HG02938 (cell line): ENCODE results near the gene DMP1.

Source experiments
- ATAC-seq: cut with Tn5 transposase; IDR thresholded peaks from one replicate; pipeline ENCODE4 v1.9.1; 2021; ENCODE audit warnings: mild to moderate bottlenecking, moderate library complexity; ENCODE audit not compliant: unreplicated experiment

Gene DMP1

DNA sequence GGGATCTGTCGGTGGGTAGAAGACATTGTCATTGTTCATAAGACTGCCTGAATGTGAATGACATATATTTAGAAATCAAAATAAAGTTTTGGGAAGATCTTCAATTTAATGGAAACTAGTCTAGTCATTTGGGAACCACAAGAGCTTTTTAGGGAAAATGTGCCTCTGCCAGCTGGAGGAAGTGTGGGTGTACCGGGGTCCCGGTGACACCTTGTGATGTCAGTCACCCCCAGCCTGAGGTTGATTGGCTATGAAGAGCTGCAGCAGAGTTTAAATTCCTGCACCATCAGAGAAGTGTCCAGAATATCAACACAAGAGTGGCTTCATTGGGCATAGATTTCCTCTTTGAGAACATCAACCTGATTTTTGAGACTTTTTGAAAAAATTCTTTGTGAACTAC lies at the start of gene DMP1:
DMP1 (plus strand) TSS at position 301 of the 400 bp plus-strand sequence. CDS start 6,213 bp downstream, outside the sequence.
- no peak for ATAC-seq

- ATAC-seq = no peak
Observed at GRCh38 chr4:87601361-87601760, 48.7 kb upstream of the DMP1 start.

- ATAC-seq = no peak
Observed at GRCh38 chr4:87608229-87608628, 41.9 kb upstream of the DMP1 start, which contains the start of gene DSPP. DSPP (plus strand) TSS chr4:87608529; CDS start chr4:87610909, 2,380 bp downstream.

DNA sequence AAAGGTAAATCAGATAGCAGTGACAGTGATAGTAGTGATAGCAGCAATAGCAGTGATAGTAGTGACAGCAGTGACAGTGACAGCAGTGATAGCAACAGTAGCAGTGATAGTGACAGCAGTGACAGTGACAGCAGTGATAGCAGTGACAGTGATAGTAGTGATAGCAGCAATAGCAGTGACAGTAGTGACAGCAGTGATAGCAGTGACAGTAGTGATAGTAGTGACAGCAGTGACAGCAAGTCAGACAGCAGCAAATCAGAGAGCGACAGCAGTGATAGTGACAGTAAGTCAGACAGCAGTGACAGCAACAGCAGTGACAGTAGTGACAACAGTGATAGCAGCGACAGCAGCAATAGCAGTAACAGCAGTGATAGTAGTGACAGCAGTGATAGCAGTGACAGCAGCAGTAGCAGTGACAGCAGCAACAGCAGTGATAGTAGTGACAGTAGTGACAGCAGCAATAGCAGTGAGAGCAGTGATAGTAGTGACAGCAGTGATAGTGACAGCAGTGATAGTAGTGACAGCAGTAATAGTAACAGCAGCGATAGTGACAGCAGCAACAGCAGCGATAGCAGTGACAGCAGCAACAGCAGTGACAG lies 35.7 kb upstream of the DMP1 start:
- ATAC-seq = no peak

GRCh38 chr4:87616268-87616667 lies 33.8 kb upstream of the DMP1 start:
- no peak for ATAC-seq

DNA sequence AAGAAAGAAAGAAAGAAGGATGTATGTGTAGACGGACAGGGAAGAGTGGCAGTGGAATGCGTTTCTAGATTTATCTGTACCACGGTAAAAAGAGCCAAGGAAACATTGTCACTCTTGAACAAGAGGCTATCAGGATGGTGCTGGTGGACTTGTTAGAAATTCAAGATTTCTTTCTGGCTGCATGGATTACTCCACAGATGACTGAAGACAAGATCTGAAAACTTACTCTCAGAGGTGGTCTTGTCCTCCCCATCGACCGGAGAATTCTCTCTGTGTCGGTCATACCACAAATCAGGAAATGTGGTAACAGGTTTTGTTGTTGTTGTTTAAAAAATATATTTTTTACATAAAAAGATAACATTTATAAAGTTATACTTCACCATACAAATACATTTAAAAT lies 30.0 kb upstream of the DMP1 start:
- ATAC-seq = no peak

- ATAC-seq = no peak
Observed at GRCh38 chr4:87620491-87620890, 29.6 kb upstream of the DMP1 start.

DNA sequence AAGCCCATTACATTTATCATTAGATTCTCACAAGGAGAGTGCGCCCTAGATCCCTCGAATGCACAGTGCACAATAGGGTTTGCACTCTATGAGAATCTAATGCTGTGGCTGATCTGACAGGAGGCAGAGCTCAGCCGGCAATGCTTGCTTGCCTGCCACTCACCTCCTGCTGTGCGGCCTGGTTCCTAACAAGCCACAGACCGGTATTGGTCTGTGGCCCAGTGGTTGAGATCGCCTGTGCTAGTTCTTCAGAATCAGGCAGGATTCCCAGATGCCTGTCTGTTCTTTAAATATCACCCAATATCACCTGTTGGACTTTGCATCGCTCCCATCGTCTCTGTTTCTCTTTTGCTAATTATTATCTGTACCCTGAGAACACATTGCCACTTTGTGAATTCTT lies 27.8 kb upstream of the DMP1 start:
- ATAC-seq = no peak

DNA sequence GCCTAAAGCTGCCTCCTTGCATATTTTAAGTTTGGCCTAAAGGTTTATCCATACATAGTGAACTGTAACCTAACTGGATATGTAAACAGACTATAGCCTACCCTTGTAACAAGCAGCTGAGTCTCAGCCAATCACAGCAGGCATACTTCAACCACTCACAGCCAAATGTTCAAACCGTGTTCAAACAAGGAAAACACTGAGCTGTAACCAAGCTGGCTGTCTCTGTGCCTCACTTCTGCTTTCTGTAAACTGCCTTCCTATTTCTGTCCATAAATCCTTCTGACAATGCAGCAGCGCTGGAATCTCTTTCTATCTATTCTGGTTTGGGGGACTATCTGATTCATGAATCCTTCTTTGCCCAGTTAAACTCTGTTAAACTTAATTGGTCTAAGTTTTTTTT lies 25.4 kb upstream of the DMP1 start:
- ATAC-seq = no peak

- ATAC-seq = no peak
Observed at GRCh38 chr4:87631668-87632067, 18.4 kb upstream of the DMP1 start.

DNA sequence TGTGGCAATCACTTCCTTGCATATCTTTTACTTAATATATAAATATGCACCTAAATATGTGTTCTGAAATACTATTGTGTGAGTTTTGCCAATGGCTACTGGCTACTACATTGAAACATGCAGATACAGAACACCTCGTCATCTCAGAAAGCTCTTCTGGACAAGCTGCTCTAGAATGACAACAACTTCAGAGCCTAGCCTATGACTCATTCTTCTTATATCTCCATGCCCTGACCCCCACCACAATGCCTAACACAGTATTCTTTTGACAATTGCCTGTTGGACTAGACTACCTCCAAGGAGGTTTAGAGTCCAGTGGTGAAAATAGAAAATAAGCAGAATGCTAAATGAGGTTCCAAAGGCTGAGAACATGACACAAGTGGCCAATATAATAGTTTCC lies 17.6 kb upstream of the DMP1 start:
- ATAC-seq = no peak

DNA sequence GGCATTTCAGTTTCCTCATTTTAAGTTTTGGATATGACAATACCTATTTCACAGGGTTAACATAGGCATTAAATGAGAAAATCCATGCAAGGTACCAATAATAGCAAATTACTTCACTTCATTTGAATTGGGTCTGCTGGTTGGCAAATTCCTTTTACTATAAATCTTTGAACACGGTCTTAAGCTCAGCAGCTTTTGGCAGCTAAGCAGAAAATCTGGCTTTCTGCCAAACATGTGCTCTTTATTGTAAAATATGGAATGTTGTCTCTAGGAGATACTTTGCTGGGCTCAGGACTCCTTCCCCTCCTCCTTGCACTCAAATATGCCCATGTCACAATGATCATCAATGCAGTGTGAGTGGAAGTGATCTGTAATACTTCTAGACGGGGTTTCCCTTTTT lies 16.8 kb upstream of the DMP1 start:
- no peak for ATAC-seq

DNA sequence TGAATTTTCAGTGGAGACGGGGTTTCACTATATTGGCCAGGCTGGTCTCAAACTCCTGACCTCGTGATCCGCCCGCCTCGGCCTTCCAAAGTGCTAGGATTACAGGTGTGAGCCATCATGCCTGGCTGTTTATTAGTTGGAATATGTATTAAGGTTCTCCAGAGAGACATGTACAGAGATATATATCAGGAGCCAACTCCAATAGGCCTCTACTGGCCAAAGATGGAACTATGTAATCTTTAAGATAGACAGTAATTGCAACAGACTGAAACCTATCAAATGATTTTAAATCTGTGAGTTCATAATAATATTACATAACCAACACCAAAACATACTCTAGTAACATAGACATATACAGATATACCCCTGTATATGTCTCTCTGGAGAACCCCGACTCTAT lies 5.8 kb upstream of the DMP1 start:
- ATAC-seq = no peak

GRCh38 chr4:87650938-87651337 lies 858 bp downstream of the DMP1 start:
- ATAC-seq = no peak

- ATAC-seq = no peak
Observed at GRCh38 chr4:87651941-87652340, 1.9 kb downstream of the DMP1 start.

DNA sequence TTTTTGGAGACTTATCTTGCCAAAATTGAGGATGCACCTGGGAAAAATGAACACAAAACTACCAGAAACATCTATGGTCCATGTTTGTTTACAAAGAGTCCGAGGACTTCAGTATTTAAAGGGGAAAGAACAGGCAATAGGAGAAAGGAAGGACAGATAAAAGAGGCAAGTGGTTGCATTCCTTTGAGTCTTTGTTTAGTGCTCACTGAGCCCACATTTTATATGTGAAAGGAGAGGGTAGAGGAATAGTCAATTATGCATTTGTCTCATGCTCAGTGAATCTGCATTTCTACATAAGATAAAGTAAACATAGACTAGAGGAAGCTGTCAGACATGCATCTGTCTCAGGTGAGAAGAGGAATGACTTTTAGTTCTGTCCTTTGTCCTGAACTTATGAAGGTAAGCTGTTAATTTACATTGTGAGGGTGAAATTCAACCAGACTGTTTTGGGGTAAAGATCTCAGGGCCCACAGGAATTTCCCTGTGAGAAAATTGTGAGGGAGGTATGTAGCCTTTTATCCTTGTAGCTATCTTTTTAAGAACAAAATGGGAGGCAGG lies 4.5 kb downstream of the DMP1 start:
- ATAC-seq = no peak

- no peak for ATAC-seq
Observed at GRCh38 chr4:87657525-87657924, 7.4 kb downstream of the DMP1 start.

DNA sequence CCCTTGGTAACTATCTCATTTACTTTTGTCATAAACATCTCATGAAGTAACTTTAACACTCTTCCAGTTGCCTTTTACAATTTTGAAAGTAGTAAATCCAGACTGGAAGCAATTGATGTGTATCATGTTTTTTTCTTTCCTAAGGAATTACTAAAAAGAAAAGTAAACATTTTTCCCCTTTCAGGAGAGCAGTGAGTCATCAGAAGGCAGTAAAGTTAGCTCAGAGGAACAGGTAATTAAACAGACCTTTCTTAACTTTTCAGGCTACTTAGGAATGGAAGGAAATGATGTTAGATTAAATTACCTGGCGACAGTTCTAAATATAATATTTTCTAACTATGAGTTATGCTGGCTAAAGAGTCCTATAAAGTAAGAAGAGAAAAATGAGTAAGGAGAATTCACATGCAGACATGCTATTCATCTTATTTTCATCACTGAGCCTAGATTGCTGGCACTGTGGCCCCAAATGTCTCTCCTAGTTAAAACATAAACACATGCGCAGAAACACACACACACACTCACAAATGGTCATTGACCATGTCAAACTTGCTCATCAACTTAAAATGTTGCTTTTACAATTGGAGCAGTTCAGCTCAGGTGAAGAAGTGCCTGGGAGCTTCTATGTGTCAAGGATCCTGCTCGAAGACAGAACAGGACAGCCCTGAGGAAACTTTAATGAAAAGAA lies 9.3 kb downstream of the DMP1 start:
- no peak for ATAC-seq

DNA sequence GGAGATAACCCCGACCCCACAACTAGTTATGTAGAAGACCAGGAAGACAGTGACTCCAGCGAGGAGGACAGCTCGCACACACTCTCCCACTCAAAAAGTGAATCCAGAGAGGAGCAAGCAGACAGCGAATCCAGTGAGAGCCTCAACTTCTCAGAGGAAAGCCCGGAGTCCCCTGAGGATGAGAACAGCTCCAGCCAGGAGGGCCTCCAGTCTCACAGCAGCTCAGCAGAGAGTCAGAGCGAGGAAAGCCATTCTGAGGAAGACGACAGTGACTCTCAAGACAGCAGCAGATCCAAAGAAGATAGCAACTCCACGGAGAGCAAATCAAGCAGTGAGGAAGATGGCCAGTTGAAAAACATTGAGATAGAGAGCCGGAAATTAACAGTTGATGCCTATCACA lies 12.8 kb downstream of the DMP1 start:
- no peak for ATAC-seq

GRCh38 chr4:87669373-87669772 lies 19.3 kb downstream of the DMP1 start:
- no peak for ATAC-seq

- peak; percentile 87 for ATAC-seq
Observed at GRCh38 chr4:87677731-87678130, 27.7 kb downstream of the DMP1 start.

- no peak for ATAC-seq
Observed at GRCh38 chr4:87679449-87680169, 29.5 kb downstream of the DMP1 start.
